ENCODE results near the gene C13orf42.

Gene C13orf42

DNA sequence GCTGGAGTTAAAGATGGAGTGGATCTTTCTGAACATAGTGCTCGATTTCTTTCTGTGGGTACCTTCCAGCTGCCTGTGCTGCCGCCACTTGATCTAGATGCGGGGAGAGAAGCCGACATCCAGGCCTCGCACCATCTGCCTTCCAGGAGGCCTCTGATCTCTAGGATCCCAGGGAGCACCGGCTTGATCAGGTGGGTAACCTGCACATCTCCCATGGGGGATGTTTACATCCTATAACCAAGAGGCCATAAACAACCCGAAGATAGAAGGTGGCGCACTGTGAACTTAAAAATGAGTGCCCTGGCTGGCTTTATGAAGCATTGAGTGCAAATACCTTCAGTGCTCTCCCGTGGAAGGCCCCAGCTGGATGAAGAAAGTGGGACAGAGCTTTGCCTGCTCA is at the start of gene C13orf42:
Gene C13orf42 (minus strand): TSS at position 101 of the 400 bp plus-strand sequence. CDS start 65 bp downstream, at position 36.
- DNase-seq, result no peak

DNA sequence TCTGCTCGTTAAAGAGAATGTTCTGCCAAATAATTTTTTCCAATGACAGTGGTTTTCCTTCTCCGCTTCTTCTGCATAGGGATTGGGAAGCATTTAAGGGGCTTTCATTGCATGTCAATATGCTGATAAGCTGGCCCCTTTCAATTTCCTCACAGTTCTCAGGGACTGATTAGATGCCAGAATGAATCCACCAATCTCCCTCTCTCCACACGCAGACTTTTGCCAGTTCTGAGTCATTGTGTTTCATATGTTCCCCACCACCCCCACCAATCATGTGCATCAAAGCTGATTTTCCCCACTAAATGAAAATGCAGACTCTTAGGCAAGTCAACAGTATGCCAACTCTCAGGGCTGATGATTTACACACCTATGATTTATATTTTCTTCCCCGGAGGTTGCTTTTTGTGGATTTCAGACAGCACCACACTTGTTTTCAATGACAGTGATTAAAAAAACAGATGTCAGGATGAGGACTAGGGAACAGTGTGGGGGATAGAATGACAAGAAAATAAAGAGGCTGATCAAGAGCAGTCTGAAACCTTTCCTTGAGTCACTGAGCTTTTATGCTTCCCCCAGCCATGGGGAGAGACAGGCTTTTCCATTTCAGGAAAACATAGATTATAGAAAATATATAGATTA is 47.9 kb upstream of the C13orf42 start:
- DNase-seq, result no peak

DNA sequence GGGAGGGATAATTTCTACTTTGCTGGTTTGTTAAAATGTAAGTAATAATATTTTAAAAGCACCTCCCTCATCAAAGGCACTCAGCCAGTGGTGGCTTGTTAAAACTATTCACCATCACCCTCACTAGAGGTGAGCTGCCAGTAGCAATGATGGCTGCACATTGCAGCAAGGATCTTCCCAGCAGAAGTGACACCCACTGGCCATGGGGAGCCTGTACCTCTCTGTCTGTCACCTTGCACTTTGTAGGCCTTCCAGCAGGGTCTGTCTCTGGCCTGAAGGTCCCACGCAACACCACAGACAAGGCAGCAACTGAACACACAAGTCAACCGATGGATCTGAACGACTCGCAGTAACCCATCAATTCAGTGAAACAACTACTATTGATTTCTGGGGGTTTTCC is 47.3 kb upstream of the C13orf42 start:
- no peak for DNase-seq

DNA sequence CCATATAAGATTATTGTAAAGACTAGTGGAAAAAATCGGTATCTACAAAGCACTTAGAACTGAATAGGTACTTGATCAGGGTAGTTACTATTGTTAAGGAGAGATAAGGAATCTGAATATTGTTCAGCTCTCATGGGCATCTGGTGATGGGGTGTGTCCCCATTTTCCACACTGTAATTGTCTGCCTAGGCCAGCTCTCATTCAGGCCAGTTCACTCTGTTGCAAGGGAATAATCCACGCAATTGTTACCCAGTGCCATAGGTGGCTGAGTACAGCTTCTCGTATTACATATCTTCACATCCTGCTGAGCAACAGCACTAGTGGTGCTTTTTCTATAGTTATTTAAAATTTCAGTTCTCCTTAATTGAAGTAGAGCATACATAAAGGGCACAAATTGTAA is 45.6 kb upstream of the C13orf42 start:
- no peak for DNase-seq

DNA sequence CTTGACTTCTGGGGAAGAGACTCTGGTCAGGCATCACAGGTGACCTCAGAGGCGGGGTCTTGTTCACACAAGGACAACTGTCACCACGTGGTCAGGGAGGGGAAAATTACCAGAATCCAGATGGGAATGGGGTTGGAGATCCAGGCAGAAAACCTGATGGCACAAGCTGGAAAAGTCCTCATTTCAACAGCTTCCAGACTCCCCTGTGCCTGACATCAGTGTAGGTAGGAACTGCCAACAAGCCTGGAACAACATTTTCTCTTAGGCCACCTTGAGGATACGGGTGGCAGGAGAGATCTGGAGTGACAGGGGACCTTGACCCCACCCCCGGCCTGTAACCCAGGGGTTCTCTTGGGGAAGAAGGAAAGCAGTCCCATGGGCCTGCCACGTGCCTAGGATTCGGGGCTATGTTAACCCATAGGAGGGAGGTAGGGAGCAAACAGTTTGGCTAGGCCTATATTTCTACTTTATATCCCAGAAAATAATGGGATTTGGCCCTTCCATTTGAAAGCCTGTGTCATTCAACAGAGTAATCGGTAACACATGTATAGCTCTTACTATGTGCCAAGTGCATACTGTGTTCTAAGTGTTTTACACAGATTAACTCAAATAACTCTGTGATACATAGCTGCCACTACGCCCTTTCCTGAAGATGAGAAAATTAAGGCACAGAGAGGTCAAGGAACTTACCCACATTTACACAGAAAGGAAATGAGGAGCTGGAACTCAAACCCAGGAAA is 44.9 kb upstream of the C13orf42 start:
- DNase-seq, result no peak

DNA sequence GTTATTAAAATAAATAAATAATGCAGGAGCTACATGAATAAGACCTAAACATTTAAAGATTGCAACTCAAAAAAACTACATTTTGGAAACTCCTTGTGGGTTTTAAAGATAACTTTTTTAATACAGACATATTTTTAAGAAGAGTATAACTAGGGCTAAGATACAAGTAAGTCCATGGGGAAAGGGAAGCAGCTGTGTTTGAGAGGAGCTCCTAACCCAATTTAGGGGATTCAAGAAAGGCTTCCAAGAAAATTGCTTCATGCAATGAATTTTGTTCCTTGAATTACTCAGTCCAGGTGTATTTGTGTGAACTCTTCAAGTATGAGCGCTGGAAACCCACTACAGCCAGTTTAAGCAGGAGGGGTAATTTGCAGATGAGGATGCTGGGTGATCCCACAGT is 44.1 kb upstream of the C13orf42 start:
- DNase-seq, result no peak

DNA sequence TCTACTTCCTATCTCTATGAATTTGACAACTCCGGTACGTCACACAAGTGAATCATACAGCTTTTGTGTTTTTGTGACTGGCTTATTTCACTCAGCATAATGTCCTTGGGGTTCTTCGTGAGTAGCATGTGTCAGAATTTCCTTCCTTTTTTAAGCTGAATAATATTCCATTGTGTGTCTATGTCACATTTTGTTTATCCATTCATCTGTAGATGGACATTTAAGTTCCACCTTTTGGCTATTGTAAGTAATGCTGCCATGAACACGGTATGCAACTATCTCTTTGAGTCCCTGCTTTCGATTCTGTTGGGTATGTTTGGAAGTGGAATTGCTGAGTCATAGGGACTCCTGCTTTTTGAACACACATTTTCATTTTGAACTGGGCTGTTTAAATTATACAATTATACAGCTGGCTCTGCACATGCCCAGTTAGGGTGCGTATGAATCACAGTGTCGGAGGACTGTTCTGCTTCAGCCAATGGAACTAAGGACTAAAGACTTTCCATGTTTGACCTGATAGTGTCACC is 43.0 kb upstream of the C13orf42 start:
- no peak for DNase-seq

DNA sequence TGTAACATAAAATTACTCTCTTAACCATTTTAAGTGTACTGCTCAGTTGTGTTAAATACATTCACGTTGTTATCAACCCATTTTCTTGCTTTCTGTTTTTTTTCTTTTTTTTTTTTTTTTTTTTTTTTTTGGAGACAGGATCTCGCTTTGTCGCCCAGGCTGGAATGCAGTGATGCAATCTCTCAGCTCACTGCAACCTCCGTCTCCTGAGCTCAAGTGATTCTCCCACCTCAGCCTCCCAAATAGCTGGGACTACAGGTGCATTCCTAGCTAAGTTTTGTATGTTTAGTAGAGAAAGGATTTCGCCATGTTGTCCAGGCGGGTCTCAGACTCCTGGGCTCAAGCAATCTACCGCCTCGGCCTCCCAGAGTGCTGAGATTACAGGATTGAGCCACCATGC is 42.5 kb upstream of the C13orf42 start:
- DNase-seq, result no peak

DNA sequence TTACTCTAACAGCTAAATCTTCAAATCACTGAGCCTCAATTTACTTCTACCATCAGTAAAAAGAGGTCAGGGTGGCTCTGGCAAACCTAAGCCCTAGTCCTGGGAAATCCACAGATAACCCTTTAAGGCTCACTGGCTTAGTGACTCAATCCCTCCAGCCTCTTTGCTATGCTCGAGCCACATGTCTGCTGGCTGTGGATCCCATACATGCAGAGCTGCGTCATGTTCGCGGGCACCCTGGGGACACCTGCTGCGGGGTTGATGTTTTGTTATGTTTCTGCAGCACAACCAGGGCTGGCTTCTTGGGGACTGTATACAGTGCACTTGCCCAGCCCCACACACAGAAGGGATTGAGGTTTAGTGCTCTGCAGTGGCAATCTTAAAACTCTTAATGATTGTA is 41.6 kb upstream of the C13orf42 start:
- no peak for DNase-seq

DNA sequence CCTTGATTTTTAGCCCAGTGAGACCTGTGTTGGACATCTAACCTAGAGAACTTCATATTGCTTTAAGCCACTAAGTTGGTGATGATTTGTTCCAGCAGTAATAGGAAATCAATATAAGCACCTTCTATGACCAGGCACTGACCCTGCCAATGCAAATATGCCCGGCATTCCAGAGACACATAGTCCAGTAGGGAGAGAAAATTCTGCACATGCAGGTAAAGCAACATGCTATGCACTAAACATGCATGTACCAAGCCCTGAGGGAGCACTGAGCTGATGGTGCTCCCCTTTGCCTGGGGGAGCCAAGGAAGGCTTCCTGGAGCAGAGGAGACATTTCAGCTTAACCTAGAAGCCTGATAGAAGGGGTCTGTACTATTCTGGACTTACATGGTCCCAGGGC is 40.4 kb upstream of the C13orf42 start:
- no peak for DNase-seq

DNA sequence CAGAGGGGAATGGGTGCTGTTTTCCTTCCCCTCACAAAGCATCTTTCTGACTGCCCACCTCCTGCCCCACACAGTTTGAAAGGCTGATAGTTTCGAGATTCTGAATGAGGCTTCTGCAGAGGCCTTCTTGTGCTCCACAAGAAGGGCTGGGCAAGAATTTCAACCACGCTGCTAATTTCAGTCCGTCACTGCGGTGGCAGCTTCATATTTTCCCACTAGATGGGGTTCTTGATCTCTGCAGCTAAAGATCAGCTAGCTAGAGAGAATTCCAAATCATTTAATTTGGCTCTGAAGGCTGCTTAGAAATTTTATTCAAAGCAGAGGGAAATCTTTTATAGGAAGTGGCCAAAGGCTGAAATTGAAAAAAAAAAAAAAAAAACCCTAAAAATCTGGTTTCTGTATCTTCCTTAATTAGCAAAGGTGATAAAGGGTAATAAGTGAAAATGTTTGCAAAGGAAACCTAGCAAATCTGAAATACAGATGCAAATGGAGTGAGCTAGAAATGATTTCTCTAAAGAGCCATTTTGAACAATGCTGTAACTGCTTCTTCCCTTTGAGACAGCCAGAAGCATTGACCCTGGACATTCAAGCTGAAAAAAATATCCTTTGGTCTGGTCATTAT is 38.0 kb upstream of the C13orf42 start:
- DNase-seq, result no peak

DNA sequence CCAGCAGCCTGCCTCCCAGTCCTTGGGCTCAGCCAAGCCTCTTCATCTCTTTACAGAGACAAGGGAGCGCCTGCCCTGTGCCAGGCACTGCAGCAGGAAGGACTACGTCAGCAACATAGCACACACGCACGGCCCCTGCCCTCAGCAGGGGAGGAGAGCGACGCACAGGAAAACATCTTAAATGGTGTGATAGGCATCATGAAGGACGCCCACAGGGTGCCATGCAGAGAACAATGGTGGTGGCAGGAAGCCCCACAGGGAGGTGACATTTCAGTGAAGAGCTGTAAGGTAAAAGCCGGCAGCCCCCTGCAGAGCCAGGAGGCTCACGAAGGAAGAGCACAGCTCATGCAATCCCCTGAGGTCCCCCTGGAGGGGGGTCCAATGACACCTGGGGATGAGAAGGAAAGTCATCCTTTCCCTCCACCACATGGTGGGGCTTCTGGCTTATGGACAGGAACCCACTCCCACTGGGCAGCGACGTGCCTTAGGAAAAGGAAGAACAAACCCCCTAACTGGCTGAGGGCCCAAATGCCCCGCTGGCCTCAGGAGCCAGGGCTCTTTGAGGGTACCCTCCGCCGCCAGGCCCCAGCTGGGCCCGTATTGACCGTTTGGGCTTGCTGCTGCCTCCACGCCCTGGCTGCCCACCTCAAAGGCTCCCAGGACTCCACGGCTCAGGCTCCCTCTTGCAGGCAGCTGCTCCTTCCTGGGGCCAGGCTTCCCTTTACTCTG is 37.3 kb upstream of the C13orf42 start:
- no peak for DNase-seq

DNA sequence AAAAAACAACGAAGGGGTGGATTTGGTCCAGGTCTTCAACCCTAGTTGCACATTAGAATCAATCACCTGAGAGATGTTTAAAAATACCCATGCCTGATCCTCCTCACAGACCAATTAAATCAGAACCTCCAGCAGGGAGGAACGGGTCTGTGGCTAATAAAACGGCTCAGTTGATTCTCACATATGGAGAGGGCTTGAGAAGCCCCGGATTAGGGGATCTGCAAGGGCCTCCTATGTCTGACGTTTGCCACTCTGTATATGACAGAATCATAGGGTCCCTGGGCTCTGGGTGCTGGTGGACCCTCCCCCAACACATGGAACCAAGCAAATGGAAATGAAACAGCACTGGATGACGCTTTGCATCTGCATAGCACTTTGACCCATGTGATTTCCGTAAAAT is 36.7 kb upstream of the C13orf42 start:
- DNase-seq, result no peak

DNA sequence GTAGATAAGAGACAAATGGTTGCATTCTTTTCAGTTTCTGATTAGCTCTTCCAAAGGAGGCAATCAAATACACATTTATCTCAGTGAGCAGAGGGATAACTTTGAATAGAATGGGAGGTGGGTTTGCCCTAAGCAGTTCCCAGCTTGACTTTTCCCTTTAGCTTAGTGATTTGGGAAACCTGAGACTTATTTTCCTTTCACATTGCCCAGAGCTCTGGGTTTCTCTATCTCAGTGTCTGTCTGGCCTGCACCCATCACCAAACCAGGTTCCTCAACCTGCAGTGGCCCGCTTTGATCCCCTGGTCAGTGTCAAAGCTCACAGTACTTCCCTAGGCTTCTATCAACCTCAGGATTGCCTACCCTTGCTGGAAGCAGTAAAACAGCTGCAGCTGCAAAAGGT is 35.6 kb upstream of the C13orf42 start:
- DNase-seq, result no peak

DNA sequence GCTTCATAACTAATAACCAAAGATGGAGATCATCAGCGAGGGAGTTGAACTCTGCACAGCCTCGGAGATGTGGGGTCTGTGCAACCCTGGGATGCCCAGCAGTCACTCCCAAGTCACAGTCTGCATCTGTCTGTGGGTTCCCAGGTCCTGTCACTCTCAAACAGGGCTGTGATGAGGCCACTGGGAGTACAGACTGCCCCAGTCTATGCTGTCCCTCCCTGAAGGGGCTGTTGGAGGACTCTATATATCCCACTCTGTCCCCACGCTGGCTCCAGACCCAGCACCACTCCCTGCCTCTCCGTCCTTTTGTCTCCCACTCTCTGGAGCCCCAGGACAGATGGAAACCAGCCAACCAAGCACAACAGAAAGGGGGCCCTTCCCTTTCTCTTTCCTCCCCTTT is 26.2 kb upstream of the C13orf42 start:
- DNase-seq, result no peak

DNA sequence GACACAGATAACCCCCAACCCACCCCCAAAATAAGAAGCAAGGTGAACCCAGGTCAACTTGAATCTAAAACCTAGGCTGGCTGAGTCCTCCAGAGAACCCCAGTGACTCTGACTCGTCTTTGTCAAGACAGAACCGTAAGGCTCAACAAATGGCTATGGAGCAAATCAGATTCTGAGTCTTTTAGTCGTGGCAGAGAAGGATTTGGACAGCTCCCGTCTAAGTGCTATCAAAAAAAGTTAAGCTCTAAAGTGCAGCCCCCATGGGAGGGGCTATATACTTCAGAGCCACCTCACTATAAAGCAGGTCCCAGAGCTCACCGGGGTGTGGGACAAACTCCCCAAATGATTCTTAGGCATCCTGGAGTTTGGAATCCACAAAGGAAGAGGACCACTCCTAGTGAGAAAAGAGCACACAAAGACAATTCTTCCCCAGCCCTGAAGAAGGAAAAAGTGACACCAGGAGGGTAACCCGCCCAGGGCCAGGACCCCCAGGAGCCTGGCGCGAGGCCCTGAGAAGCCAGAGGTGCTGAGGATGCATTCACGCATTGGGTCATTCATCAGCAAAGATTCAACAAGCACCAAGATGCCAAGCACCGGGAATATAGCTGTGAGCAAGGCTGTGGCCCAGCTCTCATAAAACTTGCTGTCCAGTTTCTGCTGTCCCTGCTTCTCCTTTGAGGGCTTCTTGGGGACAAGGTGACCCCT is 25.4 kb upstream of the C13orf42 start:
- DNase-seq, result no peak

DNA sequence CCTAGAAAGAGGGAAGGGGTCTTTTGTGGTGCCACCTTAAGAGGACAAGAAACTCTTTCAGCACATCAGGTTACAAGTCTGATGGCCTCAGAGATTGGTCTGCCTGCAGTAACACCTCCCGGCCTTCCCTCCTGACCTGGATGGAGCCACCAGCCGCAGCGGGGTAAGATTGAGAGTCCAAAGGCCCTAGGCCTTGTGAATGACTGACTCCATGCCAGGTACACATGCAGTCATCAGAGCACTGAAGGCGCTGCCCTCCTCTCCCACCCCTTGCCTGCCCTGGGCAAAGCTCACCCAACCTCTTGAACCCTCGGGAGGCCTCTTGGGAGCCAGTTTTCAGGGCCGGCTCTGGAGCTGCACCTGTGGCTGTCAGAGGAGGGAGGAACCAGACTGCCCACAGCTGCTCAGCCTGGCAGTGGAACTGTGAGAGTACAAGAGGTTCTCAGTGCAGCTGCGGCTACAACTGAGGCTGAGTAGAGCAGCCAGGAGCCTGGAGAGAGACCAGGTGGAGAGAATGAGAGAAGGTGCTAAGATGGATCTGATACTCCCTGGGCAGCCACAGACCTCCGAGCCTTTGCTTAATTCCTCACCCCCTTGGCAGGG is 23.8 kb upstream of the C13orf42 start:
- DNase-seq, result no peak

DNA sequence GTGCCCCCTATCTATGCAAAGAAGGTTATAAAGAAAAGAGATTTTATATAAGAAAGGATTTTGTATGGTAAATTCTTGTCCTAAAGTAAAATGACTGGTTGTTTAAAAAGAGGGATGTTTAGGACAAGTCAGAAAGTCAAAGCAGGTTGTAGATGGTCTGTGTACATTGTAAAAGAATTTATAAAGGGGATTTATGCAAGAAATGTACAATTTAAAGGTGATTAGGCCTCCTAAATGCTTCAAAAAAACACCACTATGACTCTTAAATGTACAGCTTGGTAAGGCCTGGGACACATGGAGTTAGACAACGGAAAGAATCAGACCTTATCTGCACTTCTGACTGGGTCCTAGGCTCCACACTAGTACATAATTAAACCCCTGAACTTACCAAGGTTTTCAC is 19.3 kb upstream of the C13orf42 start:
- DNase-seq, result no peak

DNA sequence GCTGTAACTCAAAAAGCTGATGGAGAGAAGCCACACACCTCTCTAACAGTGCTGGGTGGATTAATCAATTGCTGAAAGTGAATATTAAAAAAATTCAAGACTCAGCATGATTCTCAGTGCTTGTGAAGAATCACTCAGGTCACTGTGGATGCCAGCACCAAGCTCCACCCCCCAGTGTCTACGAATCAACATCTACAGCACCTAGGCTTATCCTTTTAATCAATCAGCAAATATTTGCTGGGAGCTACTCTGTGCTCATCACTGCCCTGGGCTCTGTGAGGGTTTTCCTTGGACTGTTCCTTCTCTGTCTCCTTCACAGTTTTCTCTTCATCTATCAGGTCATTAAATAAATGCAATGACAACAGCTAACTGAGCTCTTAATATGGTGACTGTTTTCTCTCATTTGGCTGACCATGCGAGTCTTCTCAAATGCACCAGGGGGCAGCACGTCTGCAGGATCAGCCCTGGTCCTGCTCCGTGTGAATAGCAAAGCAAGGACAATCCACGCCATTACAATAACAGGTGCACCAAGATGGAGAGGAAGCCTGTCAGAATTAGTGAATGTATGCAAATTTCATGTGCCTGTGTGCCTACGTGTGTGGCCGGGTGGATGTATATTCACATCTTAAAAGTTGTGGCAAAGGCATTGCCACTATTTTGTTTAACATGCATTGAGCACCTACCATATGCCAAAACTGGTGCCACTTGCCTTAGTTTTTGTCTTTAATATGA is 14.6 kb upstream of the C13orf42 start:
- peak; percentile 31 for DNase-seq

DNA sequence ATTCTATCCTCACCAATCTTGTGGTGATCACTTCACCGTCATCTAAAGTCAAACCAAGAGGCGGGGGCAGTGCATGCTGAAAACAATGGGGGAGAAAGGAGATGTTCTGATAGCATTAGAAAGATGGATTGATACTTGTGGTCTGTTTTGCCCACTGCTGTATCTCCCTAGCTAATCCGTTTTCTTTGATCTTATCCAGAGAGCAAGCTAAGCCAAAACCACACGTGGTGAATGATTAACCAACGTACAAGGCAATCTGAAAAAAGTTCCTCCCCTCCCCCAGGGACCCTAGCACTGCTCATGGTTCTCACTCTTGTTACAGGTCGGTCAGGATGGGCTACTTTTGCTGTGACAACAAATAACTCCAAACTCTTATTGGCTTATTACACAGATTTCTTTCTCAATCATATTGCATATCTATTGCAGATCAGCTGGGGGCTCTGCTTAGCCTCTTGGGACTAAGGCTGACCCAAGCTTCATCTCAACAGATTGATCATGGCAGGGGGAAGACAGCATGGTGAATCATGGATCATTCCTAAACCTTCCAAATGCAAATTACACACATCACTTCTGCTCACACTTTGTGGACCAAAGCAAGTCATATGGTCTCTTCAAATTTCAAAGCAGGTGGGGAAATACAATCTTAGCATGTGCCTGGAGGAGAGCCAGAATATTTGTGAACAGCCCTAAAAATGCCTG is 11.9 kb upstream of the C13orf42 start:
- no peak for DNase-seq

DNA sequence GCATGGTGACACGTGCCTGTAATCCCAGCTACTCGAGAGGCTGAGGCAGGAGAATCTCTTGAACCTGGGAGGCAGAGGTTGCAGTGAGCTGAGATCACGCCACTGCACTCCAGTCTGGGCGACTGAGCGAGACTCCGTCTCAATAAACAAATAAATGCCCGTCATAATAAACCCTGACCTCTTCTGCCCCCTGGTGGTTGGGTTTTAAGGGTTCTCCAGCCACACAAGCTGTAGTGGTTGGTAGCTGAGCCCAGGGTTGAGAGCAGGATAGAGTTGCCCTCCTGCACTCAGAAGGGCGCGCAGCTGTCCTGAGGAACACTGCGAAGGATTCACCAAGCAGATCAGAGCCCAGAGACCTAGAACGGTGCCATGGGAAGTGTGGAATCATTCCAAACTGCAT is 9.8 kb upstream of the C13orf42 start:
- DNase-seq, result peak; percentile 23
